GM19025 (cell line): ENCODE results near the gene SLC35F4.

ENCODE experiments used
- ATAC-seq: cut with Tn5 transposase; IDR thresholded peaks from one replicate; pipeline ENCODE4 v1.9.1; 2021; ENCODE audit warnings: mild to moderate bottlenecking, low read depth, moderate library complexity; ENCODE audit not compliant: unreplicated experiment

SLC35F4 gene

DNA sequence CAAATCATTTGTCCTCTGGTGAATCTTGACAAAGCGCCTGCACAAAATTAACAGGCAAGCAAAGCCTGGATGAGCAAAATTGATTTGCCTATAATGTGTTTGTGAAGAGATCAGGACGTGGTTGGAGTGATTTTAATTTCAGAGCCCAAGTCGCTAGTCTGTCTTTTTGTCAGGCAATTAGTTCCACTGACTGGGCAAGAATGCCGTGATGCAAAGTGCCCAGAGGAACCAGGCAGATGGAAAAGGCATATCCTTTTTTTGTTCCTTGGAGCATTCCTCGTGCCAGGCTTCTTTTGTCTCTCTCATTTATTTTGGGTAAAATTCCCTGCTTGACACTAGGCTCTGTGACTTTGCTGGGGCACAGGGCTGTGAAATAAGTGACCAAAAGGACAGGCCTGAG lies 306.3 kb downstream of the SLC35F4 start:
- ATAC-seq: no peak

DNA sequence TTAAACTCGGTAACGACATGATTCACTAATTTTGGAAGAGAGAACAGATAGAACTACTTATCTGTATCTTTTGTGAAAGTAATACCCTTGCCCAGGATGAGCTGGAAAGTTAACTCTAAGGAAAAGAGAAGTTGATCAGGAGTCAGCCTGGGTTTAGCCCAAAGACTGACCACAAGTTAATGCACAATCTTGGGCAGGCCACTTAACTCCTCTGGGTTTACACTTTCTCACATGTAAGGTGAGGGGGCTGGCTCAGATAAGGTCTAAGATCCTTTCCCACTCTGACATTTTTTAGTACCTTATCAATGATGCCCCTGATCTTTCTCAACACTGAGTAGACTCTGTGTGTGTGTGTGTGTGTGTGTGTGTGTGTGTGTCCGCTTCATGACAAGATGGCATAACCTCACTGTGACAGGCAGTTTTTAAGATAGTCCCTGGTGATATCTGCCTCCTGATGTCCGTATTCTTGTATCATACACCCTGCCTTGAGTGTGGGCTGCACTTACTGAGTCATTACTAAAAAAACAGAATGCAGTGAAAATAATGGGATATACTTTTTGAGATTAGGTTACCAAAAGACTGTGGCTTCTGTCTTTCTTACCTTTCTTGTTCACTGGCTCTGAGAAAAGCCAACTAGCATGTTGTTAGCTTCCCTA lies 316.0 kb downstream of the SLC35F4 start:
- ATAC-seq: peak; percentile 69

- ATAC-seq: no peak
These were observed 316.8 kb downstream of the SLC35F4 start for GRCh38 chr14:57549016-57549564.

- ATAC-seq: no peak
These were observed 318.8 kb downstream of the SLC35F4 start for GRCh38 chr14:57547131-57547530.

- ATAC-seq: peak; percentile 57
These were observed 332.7 kb downstream of the SLC35F4 start for GRCh38 chr14:57533214-57533613.

- no peak for ATAC-seq
These were observed 335.3 kb downstream of the SLC35F4 start for GRCh38 chr14:57530571-57530970.

GRCh38 chr14:57526942-57527341 lies 338.9 kb downstream of the SLC35F4 start:
- no peak for ATAC-seq

DNA sequence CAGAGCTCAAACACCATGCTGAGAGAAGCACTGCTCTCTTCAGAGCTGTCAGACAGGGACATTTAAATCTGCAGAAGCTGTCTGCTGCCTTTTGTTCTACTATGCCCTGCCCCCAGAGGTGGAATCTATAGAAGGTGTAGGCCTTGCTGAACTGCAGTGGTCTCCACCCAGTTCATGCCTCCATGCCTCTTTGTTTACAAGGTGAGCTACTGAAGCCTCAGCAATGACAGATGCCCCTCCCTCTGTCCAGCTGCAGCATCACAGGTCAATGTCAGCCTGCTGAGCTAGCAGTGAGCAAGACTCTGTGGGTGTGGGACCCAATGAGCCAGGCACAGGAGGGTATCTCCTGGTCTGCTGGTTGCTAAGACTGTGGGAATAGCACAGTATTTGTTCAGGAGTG lies 346.8 kb downstream of the SLC35F4 start:
- ATAC-seq: no peak
